Colonic mucosa (tissue), 4 donors: ENCODE data around the gene CACFD1. TPM values are rescaled to one million over a fixed set of nuclear protein-coding genes. Genes with fewer than 3 reads are reported as not detected.

ENCODE experiments used
- DNase-seq: peaks from one replicate; pipeline ENCODE4 v3.0.0-alpha.2; 2020
- H3K27ac ChIP-seq: fragments of 200-600 bp; one replicate; pipeline ENCODE4 v1.8.0; 2021
- H3K27me3 ChIP-seq: fragments of 200-600 bp; one replicate; pipeline ENCODE4 v1.8.0; 2021
- H3K36me3 ChIP-seq: fragments of 200-600 bp; one replicate; pipeline ENCODE4 v1.8.0; 2021
- H3K4me1 ChIP-seq: fragments of 200-600 bp; one replicate; pipeline ENCODE4 v1.8.0; 2021; ENCODE audit warnings: mild to moderate bottlenecking
- H3K4me3 ChIP-seq: fragments of 200-600 bp; one replicate; pipeline ENCODE4 v1.8.0; 2021
- H3K9ac ChIP-seq, 2 donors: one replicate each; pipeline ENCODE4 v1.7.0; 2013; ENCODE audit warnings: control low read depth in 2 of 2, low read depth in 2 of 2, low read length in 2 of 2
- H3K9me3 ChIP-seq: fragments of 200-600 bp; one replicate; pipeline ENCODE4 v1.8.0; 2021
- CTCF ChIP-seq: fragments of 200-600 bp; IDR thresholded peaks from one replicate; pipeline ENCODE4 v1.8.0; 2022; ENCODE audit warnings: antibody characterized with exemption, mild to moderate bottlenecking
- intact Hi-C: fragments of 100-400 bp; cut with DNase I; formaldehyde crosslinking; loops from one replicate; pipeline ENCODE4 v1.14.1; 2022
- total RNA-seq, 2 donors: library from RNA; stranded (reverse); fragmentation: NEBNext Ultra II Directional in 1 of 2; extraction: Animal tissue kit (Norgen Biotek cat#: 25700) in 1 of 2; gene quantifications; one replicate each; pipeline ENCODE4 v1.2.1, GENCODE V29; 2021
- donor health status: healthy.
- donor health status: DM: no; HTN: no; CAD: no.
- donor health status: DM: no; HTN: no; CAD: no.

CACFD1 gene
- total RNA-seq, 2 donors from 2014 or later: 56.8 to 60.7 TPM

GRCh38 chr9:133520121-133520835 lies 60.5 kb downstream of the CACFD1 start:
- no peak for DNase-seq

More at GRCh38 chr9:133520121-133520835, 60.5 kb downstream of the CACFD1 start:
- Histone ChIP-seq H3K9ac (no peak overlapping the region), H3K9me3 (no peaks in the 10 kb centered on the region), H3K27me3 (no peaks in the 10 kb centered on the region), H3K4me3 (no peak overlapping the region), H3K4me1 (no peaks in the 10 kb centered on the region), H3K36me3 (no peaks in the 10 kb centered on the region), H3K27ac (no peak overlapping the region)
- intact Hi-C loops: no loop called here
- TF ChIP-seq CTCF: no peak

Other genes with a start within 250 kb of the CACFD1 start
- 10 to 100 TPM; 58.0 to 77.7 TPM for gene ABO, start 184.8 kb upstream of the CACFD1 start, total RNA-seq
- 10 to 100 TPM; 16.0 to 41.2 TPM for gene SURF6, start 123.8 kb upstream of the CACFD1 start, total RNA-seq
- gene MED22, start 111.8 kb upstream of the CACFD1 start, total RNA-seq: 10 to 100 TPM; 16.5 to 21.3 TPM
- 1,000 to 10,000 TPM; 1,628 to 2,136 TPM for gene RPL7A, start 111.8 kb upstream of the CACFD1 start, total RNA-seq
- 10 to 100 TPM; 63.3 to 66.7 TPM for gene SURF1, start 103.5 kb upstream of the CACFD1 start, total RNA-seq
- 10 to 100 TPM in 1 of 2 donors, 1 to 10 TPM in 1; 9.4 to 18.7 TPM for gene SURF2, start 103.4 kb upstream of the CACFD1 start, total RNA-seq
- gene SURF4, start 83.9 kb upstream of the CACFD1 start, total RNA-seq: 100 to 1,000 TPM; 176 to 267 TPM
- under 1 TPM in 1 of 2 donors, not detected in 1; 0.45 TPM for gene STKLD1, start 83.6 kb upstream of the CACFD1 start, total RNA-seq
- gene REXO4, start 42.0 kb upstream of the CACFD1 start, total RNA-seq: 10 to 100 TPM; 17.3 to 38.6 TPM
- 1 to 10 TPM; 4.2 TPM for gene ADAMTS13, start 37.6 kb upstream of the CACFD1 start, total RNA-seq
- gene SLC2A6, start 19.1 kb downstream of the CACFD1 start, total RNA-seq: 1 to 10 TPM; 2.4 to 2.8 TPM
- gene MYMK, start 65.0 kb downstream of the CACFD1 start, total RNA-seq: not detected
- under 1 TPM; 0.24 to 0.74 TPM for gene ADAMTSL2, start 74.7 kb downstream of the CACFD1 start, total RNA-seq
- 1 to 10 TPM in 1 of 2 donors, not detected in 1; 1.2 TPM for gene FAM163B, start 149.4 kb downstream of the CACFD1 start, total RNA-seq
- gene DBH, start 176.4 kb downstream of the CACFD1 start, total RNA-seq: not detected